Measurements from ENCODE around the gene ST6GALNAC3.

GRCh38 chr1:76299036-76299435 is 224.5 kb downstream of the ST6GALNAC3 start:
- TF ChIP-seq CTCF (optimal IDR thresholded peaks at IDR 0.05 in 1 of 3, IDR thresholded peaks at IDR 0.05 in 1 of 3, conservative IDR thresholded peaks at IDR 0.05 in 1 of 3; ENCODE audit: extremely low read depth in 1 of 3, insufficient read depth in 2 of 3, low read length in 3 of 3) (no peak), EZH2 (IDR thresholded peaks at IDR 0.05; ENCODE audit: low read length) (no peak)

All from keratinocyte (primary cell).